Posterior vena cava (tissue), 2 donors: ENCODE measurements around the gene MRGPRG. TPM values are rescaled to one million over a fixed set of nuclear protein-coding genes. Genes with fewer than 3 reads are reported as not detected.
A peak's percentile ranks its signal among the peaks of the same experiment; 100 is the strongest.
"Not testable (repeated sequence)": the region's sequence is repeated elsewhere in the genome, so short reads cannot be mapped to it uniquely, and the experiment has no call there.

ENCODE experiments used
- DNase-seq: peaks from one replicate; pipeline ENCODE4 v3.0.0-alpha.2; 2020; ENCODE audit warnings: low spot score
- intact Hi-C, 2 donors: fragments of 100-400 bp; cut with DNase I; formaldehyde crosslinking; loops; one replicate each; pipeline versions ENCODE4 v1.14.1 to v1.14.2; 2022 to 2023
- total RNA-seq, 2 donors: library from RNA; stranded (reverse); fragmentation: NEBNext Ultra II Directional; extraction: Animal tissue kit (Norgen Biotek cat#: 25700); gene quantifications; one replicate each; pipeline ENCODE4 v1.2.1, GENCODE V29; 2021
- donor health status: DM: yes; HTN: yes; CAD: no.
- donor health status: DM: yes; HTN: yes; CAD: no.

Gene MRGPRG
- total RNA-seq, 2 donors from 2014 or later, result not detected

DNA sequence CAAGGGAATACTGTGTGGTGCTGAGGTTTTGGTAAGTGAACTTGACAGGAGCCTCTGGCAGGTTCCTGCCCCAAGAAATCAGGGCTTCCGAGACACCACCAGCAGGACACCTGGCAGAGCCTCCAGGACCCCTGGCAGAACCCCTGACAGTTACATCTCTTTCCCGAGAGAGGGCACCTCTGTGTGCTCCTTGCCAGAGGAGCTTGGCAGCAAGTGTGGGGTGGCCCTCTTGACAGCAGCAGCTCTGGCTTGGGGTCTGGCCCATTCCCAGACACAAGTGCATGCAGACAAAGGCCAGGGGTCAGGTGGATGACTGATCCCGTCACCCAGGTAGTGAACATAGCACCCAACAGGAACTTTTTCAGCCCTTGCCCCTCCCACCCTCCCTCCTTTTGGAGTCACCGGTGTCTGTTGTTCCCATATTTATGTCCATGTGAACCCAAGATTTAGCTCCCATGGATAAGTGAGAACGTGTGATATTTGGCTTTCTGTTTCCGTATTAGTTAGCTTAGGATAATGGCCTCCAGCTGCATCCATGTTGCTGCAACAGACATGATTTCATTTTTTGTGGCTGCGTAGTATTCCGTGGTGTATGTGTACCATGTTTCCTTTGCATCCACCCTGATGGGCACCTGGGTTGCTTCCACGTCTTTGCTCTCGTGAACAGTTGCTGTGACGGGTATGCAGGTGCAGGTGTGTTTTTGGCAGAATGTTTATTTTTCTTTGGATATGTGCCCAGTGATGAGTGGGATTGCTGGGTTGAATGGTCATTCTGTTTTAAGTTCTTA is 32.3 kb downstream of the MRGPRG start:
- intact Hi-C loops, result no loop called here

DNA sequence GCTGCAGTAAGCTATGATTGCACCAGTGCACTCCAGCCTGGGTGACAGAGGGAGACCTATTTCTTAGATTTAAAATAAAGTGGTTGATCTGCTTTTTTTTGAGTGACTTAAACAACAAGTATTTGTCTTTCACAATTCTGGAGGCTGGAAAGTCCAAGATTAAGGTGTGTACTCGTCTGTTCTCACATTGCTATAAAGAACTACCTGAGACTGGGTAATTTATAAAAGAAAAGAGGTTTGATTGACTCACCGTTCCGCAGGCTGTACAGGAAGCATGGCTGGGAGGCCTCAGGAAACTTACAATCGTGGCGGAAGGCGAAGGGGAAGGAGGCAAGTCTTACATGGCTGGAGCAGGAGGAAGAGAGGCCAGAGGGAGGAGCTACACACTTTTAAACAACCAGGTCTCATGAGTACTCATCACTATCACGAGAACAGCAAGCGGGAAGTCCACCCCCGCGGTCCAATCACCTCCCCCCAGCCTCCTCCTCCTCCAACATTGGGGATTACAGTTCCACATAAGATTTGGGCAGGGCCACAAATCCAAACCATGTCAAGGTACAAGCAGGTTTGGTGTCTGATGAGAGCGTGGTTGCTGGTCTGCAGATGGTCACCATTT is 33.8 kb downstream of the MRGPRG start:
- intact Hi-C loops, result no loop called here
- DNase-seq, result no peak

More for the DNA sequence above, 32.3 kb downstream of the MRGPRG start:
- no peak for DNase-seq

- intact Hi-C loops, result no loop called here
- no peak for DNase-seq
These were observed 35.1 kb downstream of the MRGPRG start for GRCh38 chr11:3183523-3183922.

GRCh38 chr11:3182462-3182852 is 36.2 kb downstream of the MRGPRG start:
- DNase-seq, result no peak
- intact Hi-C loops, result no loop called here

DNA sequence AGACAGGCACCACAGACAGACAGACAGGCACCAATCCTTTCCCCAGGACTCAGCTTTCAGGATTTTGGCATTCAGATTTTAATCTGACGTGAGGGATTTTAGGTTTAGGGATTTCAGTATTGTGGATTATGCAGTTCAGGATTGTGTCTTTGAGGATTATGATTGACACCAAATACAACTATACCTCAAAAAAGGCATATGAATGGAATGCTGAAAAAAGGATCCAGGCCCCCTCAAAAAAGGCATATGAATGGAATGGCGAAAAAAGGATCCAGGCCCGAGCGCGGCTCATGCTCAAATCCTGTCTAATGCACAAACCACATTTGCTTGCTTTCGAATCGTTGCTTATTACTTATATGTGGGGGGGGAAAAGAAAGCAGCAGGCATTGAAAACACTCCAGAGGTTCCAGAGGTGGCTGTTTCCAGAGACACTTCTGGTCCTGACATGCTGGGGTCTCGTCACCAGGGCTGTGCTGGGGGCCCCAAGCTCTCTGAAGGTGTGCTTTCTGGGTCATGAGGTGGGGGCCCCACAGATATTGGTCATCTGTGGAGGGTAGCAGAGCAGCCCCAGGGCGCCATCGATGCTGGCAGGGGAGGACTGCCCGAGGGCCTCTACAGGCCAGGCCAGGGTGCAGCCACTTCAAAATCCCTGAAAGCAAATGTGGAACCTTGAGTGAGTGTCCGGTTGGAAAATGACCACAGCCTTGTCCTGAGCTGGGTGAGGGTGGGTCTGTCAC is 36.7 kb downstream of the MRGPRG start:
- intact Hi-C loops, result no loop called here
- DNase-seq, result peak; percentile 64

DNA sequence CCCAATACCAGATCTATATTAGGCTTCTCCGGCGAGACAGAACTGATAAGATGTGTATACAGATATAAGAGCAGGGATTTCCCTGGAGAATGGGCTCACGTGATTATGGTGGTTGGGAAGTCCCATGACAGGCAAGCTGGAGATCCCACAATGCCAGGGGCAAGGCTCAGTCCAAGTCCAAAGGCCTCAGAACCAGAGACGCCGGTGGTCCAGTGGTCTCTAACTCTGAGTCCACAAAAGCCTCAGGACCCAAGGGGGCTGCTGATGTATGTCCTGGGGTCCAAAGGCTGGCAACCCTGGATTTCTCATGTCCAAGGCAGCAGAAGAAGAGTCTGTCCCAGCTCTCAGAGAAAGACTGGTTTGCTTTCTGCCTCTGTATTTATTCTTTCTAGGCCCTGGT is 37.7 kb downstream of the MRGPRG start:
- no peak for DNase-seq
- intact Hi-C loops, result no loop called here

DNA sequence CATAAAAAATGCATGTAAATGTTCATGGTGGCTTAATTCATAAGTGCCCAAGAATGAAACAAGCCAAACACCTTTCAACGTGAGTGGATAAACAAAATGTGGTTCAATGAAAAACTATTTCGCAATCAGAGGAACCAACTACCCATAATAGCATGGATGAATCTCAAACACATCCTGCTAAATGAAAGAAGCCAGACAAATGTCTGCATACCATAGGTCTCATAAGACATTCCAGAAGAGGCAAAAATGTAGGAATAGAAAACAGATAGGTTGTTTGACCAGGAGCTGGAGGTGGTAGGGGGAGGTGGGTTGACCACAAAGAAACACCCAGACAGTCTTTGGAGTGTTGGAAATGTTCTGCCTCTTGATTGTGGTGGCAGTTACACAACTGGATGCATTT is 40.3 kb downstream of the MRGPRG start:
- intact Hi-C loops, result no loop called here
- no peak for DNase-seq

DNA sequence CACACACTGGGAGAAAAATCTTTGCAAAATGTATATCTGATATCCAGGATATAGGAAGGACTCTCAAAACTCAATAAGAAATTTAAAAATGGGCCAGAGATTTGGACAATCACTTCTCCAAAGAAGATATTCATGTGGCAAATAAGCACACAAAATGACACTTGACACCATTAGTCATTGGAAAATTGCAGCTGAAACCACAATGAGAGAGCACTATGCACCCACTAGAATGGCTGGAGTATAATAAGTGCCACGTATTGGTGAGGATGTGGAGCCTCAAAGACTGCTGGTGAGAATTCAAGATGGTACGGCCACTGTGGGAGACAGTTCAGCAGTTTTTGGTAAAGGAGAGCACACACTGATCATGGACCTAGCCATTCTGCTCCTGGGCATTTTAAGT is 40.7 kb downstream of the MRGPRG start:
- no peak for DNase-seq
- intact Hi-C loops, result no loop called here

DNA sequence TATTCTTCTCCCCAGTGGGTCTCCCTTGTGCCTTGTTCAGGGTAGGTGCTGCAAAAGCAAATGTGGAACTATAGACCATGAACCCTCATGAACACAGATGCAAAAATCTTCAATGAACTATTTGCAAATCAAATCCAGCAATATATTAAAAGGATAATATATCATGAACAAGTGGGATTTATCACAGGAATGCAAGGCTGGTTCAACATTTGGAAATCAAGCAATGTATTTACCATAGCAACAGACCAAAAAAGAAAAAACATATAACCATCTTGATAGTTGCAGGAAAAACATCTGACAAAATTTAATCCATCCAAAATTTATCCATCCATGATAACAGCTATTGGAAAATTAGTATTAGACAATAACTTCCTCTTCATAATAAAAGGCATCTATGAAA is 42.1 kb downstream of the MRGPRG start:
- DNase-seq, result no peak
- intact Hi-C loops, result no loop called here

GRCh38 chr11:3175194-3175593 is 43.4 kb downstream of the MRGPRG start:
- no peak for DNase-seq
- intact Hi-C loops, result no loop called here

GRCh38 chr11:3174387-3174786 is 44.2 kb downstream of the MRGPRG start:
- no peak for DNase-seq
- intact Hi-C loops, result no loop called here

DNA sequence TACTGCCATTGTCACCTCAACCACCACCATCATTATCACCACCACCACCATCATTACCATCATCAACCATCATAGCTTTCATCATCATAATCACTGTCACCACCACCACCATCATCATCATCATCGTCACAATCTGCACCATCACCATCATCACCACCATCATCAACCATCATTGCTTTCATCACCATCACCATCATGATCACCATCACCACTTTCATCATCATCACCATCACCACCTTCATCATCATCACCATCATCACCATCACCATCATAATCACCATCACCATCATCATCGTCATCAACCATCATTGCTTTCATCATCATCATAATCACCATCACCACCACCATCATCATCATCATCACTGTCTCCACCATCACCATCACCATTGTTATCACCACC is 44.8 kb downstream of the MRGPRG start:
- intact Hi-C loops, result no loop called here
- no peak for DNase-seq

DNA sequence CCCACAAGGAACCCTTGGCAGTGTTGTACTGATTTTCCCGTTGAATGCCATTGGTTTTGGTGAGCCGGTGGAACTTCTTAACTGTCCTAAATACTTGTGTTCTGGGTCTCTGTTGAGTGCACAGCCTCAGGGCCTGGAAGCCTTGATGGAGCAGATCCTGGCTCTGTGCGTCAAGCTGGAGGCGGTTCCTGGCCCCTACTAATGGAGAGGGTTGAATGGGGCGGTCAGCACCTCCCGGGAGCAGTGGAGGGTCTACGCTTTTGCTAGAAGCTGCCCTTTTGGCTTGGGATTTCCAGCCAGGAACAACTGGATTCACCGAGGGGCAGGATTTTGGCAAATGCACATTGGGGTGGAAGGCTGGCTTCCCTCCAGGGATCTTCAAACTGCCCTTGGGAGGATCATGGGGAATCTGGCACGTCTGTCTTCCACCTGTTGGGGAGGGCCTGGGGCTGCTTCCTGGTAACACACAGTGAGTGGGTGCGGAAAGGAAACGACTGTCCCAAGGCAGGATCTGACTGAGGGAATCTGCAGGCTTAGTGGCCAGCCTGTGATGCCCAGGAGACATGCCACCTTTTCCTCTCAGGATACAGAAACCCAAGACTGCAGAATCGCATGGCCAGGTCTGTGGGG is 46.6 kb downstream of the MRGPRG start:
- intact Hi-C loops, result no loop called here
- DNase-seq, result no peak

DNA sequence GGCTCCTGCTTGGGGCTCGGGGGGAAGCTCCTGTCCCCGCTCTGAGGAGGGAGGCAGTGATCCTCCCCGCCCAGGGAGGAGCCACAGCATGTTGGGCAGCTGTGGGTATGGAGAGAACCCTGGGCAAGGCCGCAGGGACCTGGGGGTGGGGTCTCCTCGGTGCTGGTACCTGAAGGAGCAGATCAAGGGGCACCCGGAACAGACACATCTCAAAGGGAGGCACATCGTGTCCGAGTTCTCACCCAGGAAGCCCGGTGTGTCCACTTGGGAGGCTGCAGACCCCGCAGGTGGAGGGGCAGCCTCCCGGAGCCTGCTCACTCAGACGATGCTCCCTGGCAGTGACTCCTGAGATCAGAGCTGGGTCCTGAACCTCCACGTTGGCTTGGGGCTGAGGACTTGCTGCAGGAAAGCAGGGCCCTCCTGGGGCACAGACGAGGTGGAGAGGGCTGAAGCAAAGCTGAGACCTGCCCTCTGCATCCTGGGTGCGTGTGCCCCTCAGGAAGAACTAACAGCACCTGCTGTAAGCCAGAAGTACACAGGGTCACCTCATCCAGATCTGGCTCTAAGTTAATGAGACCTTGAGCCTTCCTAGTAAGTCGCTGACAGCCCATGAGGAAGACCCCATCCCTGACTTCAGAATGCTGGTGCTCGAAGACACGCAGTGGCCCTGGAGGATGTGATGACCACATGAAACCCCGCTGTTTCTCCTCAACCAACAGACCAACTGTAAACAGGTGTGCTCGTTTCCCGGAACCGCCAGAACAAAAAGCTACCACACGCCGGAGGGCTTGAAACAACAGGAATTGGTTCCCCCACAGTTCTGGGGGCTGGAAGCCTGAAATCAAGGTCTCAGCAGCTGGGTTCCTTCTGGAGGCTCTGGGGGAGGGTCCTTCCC is 47.6 kb downstream of the MRGPRG start:
- intact Hi-C loops, result no loop called here
- DNase-seq, result peak; percentile 68

- peak; percentile 72 for DNase-seq
- intact Hi-C loops, result no loop called here
These were observed 48.4 kb downstream of the MRGPRG start for GRCh38 chr11:3170044-3170755.

DNA sequence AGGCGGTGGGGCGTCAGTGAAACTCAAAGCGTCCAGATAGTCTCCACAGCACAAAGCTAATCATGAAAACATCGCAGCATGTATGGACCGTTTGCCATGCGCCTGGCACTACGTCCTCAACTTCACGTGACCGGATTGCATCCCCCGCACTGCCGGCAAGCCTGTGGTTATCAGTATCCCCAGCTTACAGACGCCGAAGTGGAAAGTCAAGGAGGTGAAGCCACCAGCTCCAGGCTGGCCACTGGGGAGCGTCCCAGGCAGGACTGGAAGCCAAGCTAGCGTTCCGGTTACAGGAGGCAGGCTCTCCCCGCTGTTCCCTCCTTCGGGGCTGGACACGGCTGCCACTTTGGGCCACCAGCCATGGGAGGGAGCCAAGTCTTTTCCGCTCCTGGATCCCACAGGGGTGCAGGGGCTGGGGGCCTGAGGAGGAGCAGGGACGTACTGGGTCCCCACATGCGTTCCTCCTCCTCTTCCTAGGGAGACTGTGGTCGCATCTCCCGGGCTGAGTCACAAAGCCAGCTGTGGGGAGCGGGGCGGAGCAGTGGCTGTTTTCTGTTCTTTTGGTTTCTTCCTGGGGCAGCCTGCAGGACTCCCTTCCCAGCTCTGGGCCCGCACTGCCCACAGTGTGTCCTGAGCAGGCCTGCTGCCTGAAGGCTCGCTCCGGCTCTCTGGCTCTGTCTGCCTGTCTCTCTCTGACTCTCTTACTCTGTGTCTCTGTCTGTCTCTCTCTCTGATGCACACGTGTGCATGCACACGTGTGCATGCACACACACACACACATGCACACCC is 49.2 kb downstream of the MRGPRG start:
- intact Hi-C loops, result no loop called here
- DNase-seq, result peak; percentile 84

DNA sequence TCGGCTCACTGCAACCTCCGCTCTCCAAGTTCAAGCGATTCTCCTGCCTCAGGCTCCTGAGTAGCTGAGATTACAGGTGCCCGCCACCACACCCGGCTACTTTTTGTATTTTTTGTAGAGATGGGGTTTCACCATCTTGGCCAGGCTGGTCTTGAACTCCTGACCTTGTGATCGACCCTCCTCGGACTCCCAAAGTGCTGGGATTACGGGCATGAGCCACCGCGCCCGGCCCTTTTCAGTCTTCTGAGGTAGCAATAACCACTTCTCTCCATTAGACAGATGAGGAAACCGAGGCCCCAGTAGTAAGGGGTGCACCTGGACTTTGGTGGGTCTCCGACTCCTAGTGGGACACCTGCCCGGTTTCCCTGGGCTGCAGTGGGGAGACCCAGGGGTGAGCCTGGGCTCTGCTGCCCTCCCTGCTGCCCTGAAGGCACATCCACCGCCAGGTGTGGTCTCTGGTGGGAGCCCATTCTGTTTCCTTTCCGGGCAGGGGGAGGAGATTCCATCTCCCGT is 49.8 kb downstream of the MRGPRG start:
- DNase-seq, result peak; percentile 70
- intact Hi-C loops, result not testable (repeated sequence)
